ENCODE data around the gene TNNT2. TPM values are rescaled to one million over a fixed set of nuclear protein-coding genes. Genes with fewer than 3 reads are reported as not detected.

Gene TNNT2
- total and polyA plus RNA-seq, 2 of the 8 experiments (the other 6 are each of a cell fraction or from before 2014, with no cell fraction given), result 3.1 to 21.0 TPM

GRCh38 chr1:201346987-201347386 is 30.5 kb downstream of the TNNT2 start:
- POLR2A ChIA-PET (ENCODE audit: partially characterized antibody), result interaction anchor here (0.8 to 4.3 kb wide), 7 partner anchors 14 to 233 kb away, joined by 3 to 24 read pairs (median 4); no protein-coding TSS in a partner anchor
- 33% methylated on average over 2 of the region's 2 CpGs; no CpG with 5 or more reads in 1 of the 2 experiments for WGBS, 2 experiments (ENCODE audit: extremely low coverage in 1 of 2, insufficient coverage in 1 of 2, insufficient read length in 1 of 2, insufficient replicate concordance in 2 of 2, low coverage in 1 of 2, low lambda C conversion rate in 2 of 2, missing lambda C conversion rate in 1 of 2)
- FAIRE-seq, result no peak
- no peak for TF ChIP-seq CTCF (IDR thresholded peaks at IDR 0.05; ENCODE audit: control extremely low read depth in 1 of 3, insufficient read depth in 1 of 3, low read depth in 1 of 3, low read length in 3 of 3)
- no peak for TF ChIP-seq BACH1 (IDR thresholded peaks at IDR 0.05; ENCODE audit: low read length)
- TF ChIP-seq CEBPB (IDR thresholded peaks at IDR 0.05; ENCODE audit: low read depth, low read length), result no peak
- TF ChIP-seq GABPA (IDR thresholded peaks at IDR 0.05; ENCODE audit: borderline replicate concordance, insufficient read depth, low read length), result no peak
- TF ChIP-seq KDM4A (IDR thresholded peaks at IDR 0.05; ENCODE audit: low read depth, low read length, severe bottlenecking), result no peak
- TF ChIP-seq SRF (IDR thresholded peaks at IDR 0.05; ENCODE audit: low read depth, low read length), result no peak
- no peak for TF ChIP-seq TCF12 (IDR thresholded peaks at IDR 0.05; ENCODE audit: low read depth, low read length)
- TF ChIP-seq RNF2 (IDR thresholded peaks at IDR 0.05; ENCODE audit: borderline replicate concordance, low read depth, low read length, missing control alignments, poor library complexity, severe bottlenecking), result no peak
- no peak for TF ChIP-seq ASH2L (IDR thresholded peaks at IDR 0.05; ENCODE audit: low read length)
- TF ChIP-seq YY1 (IDR thresholded peaks at IDR 0.05; ENCODE audit: low read depth, low read length), result no peak
- no peak for TF ChIP-seq POU5F1 (IDR thresholded peaks at IDR 0.05; ENCODE audit: low read depth, low read length)

More at GRCh38 chr1:201346987-201347386, 30.5 kb downstream of the TNNT2 start:
- Histone ChIP-seq H3K9ac (replicated peaks in 1 of 4; ENCODE audit: extremely low read depth in 1 of 4, low read depth in 3 of 4, low read length in 3 of 4) (no peak overlapping the region), H2AFZ (ENCODE audit: low read length) (no peak overlapping the region), H3K4me2 (ENCODE audit: insufficient read depth in 1 of 2, low read depth in 2 of 2, low read length in 2 of 2) (peak overlapping the region in 1 of 2 experiments; percentile 22; a peak in 1 of 4 replicates), H3K79me2 (ENCODE audit: control insufficient read depth in 1 of 2, insufficient read depth in 2 of 2, low read length in 2 of 2) (no peaks in the 10 kb centered on the region), H3K4me3 (ENCODE audit: extremely low read depth in 1 of 4, insufficient read depth in 2 of 4, low read depth in 3 of 4, low read length in 4 of 4) (no peak overlapping the region), H2BK12ac (ENCODE audit: low read depth, low read length) (no peak overlapping the region), H3K4me1 (replicated peaks in 1 of 4; ENCODE audit: control insufficient read depth in 3 of 4, insufficient read depth in 4 of 4, low read length in 3 of 4) (peaks cover 8 to 23% (median 11%) of the 10 kb centered on the region in 4 experiments; a peak in 6 of 7 replicates), H3K23ac (ENCODE audit: insufficient read length) (no peak overlapping the region), H3K56ac (replicated peaks; ENCODE audit: insufficient read length, low read depth, low read length) (no peak overlapping the region), H4K5ac (ENCODE audit: insufficient read length, low read depth, low read length) (no peak overlapping the region), H2BK20ac (ENCODE audit: low read length) (no peak overlapping the region), H3K36me3 (ENCODE audit: control insufficient read depth in 2 of 4, insufficient read depth in 4 of 4, low read length in 3 of 4) (no peaks in the 10 kb centered on the region), H3K27ac (ENCODE audit: low read depth, low read length) (no peak overlapping the region), H2BK120ac (replicated peaks; ENCODE audit: low read depth, low read length) (no peak overlapping the region), H2AK5ac (ENCODE audit: low read depth, low read length) (no peak overlapping the region), H3K27me3 (replicated peaks in 1 of 4; ENCODE audit: control insufficient read depth in 3 of 4, extremely low read depth in 1 of 4, insufficient read depth in 3 of 4, low read length in 3 of 4) (0 out of 7 replicates have a peak, but pooled peaks cover 0 to 3% (median 0%) of the 10 kb centered on the region in 4 experiments), H4K91ac (replicated peaks; ENCODE audit: insufficient read length, low read length) (no peak overlapping the region), H3K9me3 (ENCODE audit: insufficient read depth in 2 of 2, low read depth in 1 of 2, low read length in 1 of 2) (no peaks in the 10 kb centered on the region; a peak in 1 of 4 replicates), H3K79me1 (ENCODE audit: low read depth, low read length) (no peaks in the 10 kb centered on the region), H3K18ac (ENCODE audit: extremely low read depth, low read length) (no peak overlapping the region; the same call in 1 of the 2 replicates), H3K23me2 (ENCODE audit: low read depth, low read length) (no peaks in the 10 kb centered on the region), H3K4ac (replicated peaks; ENCODE audit: insufficient read length, low read depth, low read length) (no peak overlapping the region), H2BK5ac (ENCODE audit: low read depth, low read length) (no peak overlapping the region; the same call in 1 of the 2 replicates), H4K8ac (ENCODE audit: extremely low read depth, insufficient read depth, low read length) (no peak overlapping the region), H3K14ac (ENCODE audit: insufficient read length) (no peak overlapping the region), H4K20me1 (replicated peaks in 1 of 2; ENCODE audit: control insufficient read depth in 1 of 2, insufficient read depth in 2 of 2, low read length in 2 of 2) (no peaks in the 10 kb centered on the region), H2BK15ac (ENCODE audit: low read length) (no peak overlapping the region)
- DNase-seq (ENCODE audit: low read depth in 1 of 2, low spot score in 2 of 2), result no peak
- CTCF ChIA-PET (ENCODE audit: partially characterized antibody), result interaction anchor here (0.6 to 8.6 kb wide), 46 partner anchors 10 to 468 kb away, joined by 3 to 271 read pairs (median 8); partner anchors contain the start of genes PKP1 and TNNT2

All from H1 (cell line).